PC-9 (cell line): ENCODE data around the gene HOXB6. TPM values are rescaled to one million over a fixed set of nuclear protein-coding genes. Genes with fewer than 3 reads are reported as not detected.

ENCODE experiments used
- BruUV-seq: library from RNA; stranded (reverse); fragments of 400-500 nt; replicated peaks from 2 replicates; lab custom pipeline; 2021; lab: Mats Ljungman, UMichigan
- CTCF ChIA-PET: fragments of 300-600 bp; sonication (Branson Sonifier 250); formaldehyde crosslinking; loops from one replicate; lab custom pipeline; 2022; ENCODE audit warnings: antibody characterized with exemption; lab: Charles Lee
- POLR2A ChIA-PET: fragments of 300-600 bp; sonication (Branson Sonifier 250); formaldehyde crosslinking; loops from one replicate; lab custom pipeline; 2022; ENCODE audit warnings: antibody characterized with exemption; ENCODE audit not compliant: unreplicated experiment; lab: Charles Lee
- DNase-seq, 2 experiments: peaks; one replicate each; pipeline versions ENCODE4 v3.0.0 to v3.0.0-alpha.2; 2015 to 2022; ENCODE audit warnings: mixed read lengths in 1 of 2
- H2AFZ ChIP-seq: fragments of 200-600 bp; sonication (generic); 2 replicates; pipeline ENCODE4 v1.8.1; 2017; ENCODE audit warnings: antibody characterized with exemption
- H3F3A ChIP-seq: fragments of 200-600 bp; sonication (generic); 2 replicates; pipeline ENCODE4 v1.8.1; 2017; ENCODE audit warnings: antibody characterized with exemption, mild to moderate bottlenecking, low read depth; ENCODE audit not compliant: insufficient read depth
- H3K27ac ChIP-seq: fragments of 200-600 bp; sonication (generic); 2 replicates; pipeline ENCODE4 v1.6.1; 2016; ENCODE audit warnings: mixed run types
- H3K27me3 ChIP-seq: fragments of 200-600 bp; sonication (generic); 2 replicates; pipeline ENCODE4 v1.6.1; 2016; ENCODE audit warnings: low read depth, mixed run types; ENCODE audit not compliant: insufficient read depth
- H3K36me3 ChIP-seq: fragments of 200-600 bp; sonication (generic); 2 replicates; pipeline ENCODE4 v1.6.1; 2016; ENCODE audit warnings: low read depth, mixed run types
- H3K4me1 ChIP-seq: fragments of 200-600 bp; sonication (generic); replicated peaks from 2 replicates; pipeline ENCODE4 v1.6.1; 2016; ENCODE audit warnings: mixed run types; ENCODE audit not compliant: insufficient read depth
- H3K4me2 ChIP-seq: fragments of 200-600 bp; sonication (generic); 2 replicates; pipeline ENCODE4 v1.6.1; 2017; ENCODE audit warnings: mixed run types
- H3K4me3 ChIP-seq: fragments of 200-600 bp; sonication (generic); 2 replicates; pipeline ENCODE4 v1.6.1; 2016; ENCODE audit warnings: mixed run types
- H3K79me2 ChIP-seq: fragments of 200-600 bp; sonication (generic); 2 replicates; pipeline ENCODE4 v1.6.1; 2017; ENCODE audit warnings: low read depth, mixed run types
- H3K9me2 ChIP-seq: fragments of 200-600 bp; sonication (generic); 2 replicates; pipeline ENCODE4 v1.8.1; 2017; ENCODE audit warnings: mild to moderate bottlenecking; ENCODE audit not compliant: insufficient read depth
- H3K9me3 ChIP-seq: fragments of 200-600 bp; sonication (generic); 2 replicates; pipeline ENCODE4 v1.8.1; 2016; ENCODE audit warnings: low read depth; ENCODE audit not compliant: insufficient read depth
- H4K20me1 ChIP-seq: fragments of 200-600 bp; sonication (generic); 2 replicates; pipeline ENCODE4 v1.8.1; 2017; ENCODE audit not compliant: insufficient read depth
- EZH2 ChIP-seq: fragments of 200-600 bp; sonication (generic); IDR thresholded peaks from 2 replicates; pipeline ENCODE4 v1.8.0; 2017; ENCODE audit warnings: antibody characterized with exemption, low read depth
- intact Hi-C: fragments of 100-400 bp; cut with micrococcal nuclease; formaldehyde crosslinking; loops from one replicate; pipeline ENCODE4 v1.10.0; 2022; ENCODE audit not compliant: unreplicated experiment
- total RNA-seq: library from RNA; stranded (reverse); gene quantifications from 2 replicates; pipeline ENCODE4 v1.2.3, GENCODE V29; 2021
- TF ChIP-seq, protein P1 (sequence below): fragments of 200-600 bp; sonication (generic); conservative IDR thresholded peaks from 2 replicates; pipeline ENCODE4 v1.6.1; 2017; ENCODE audit warnings: mixed run types, antibody characterized with exemption, mild to moderate bottlenecking, moderate library complexity

Gene HOXB6
- total RNA-seq, 1 experiment from 2014 or later, result 30.7 TPM

DNA sequence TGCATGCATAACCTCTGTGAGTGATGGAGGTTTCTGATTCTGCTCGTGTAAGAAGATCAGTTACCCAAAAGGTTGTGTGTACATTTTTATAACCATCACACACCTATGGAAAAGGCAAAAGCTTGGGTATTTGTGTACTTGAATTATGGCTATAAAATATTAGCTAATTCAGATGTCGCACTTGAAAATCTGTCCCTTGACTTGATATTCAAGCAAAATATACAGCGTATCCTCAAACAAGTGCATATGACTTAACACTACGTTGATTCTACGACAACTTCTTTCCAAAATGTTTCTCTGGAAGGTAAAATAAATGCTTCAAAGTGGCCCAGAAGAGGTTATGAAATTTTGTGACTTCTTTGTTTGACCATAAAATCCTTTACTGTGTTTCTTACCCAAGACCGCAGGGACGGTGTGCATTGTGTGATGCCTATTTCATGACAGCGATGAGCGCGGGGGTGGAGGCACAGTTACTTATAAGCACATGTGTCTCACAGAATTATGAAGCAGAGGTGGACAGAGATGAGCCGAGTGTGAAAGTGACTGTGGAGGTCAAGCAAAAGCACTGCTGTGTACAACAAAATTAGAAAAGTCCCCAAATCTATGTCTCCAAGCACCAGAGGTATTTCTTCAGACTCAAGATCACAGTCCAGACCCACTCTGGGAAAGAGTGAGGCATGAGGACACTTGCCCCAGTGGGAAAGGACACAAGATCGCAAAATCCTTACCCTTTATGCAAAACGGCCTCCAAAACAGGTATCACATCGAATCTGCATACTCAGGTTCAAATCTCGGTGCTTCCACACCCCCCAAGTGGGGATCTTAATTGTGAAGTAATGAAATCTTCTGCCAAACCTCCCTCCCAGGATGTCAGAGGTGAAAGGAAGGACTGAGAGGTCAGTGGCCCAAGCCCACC is 25.5 kb upstream of the HOXB6 start:
- Histone ChIP-seq H3K9me3 (no peaks in the 10 kb centered on the region), H3K27me3 (peaks cover 42% of the 10 kb centered on the region), H3K4me2 (no peak overlapping the region), H3K4me3 (no peak overlapping the region), H3K36me3 (no peaks in the 10 kb centered on the region), H3K27ac (no peak overlapping the region), H3K4me1 (peaks cover 3% of the 10 kb centered on the region; the same call in 1 of the 2 replicates), H3F3A (peaks cover 8% of the 10 kb centered on the region; the same call in 1 of the 2 replicates), H2AFZ (no peak overlapping the region), H3K79me2 (no peaks in the 10 kb centered on the region), H4K20me1 (no peaks in the 10 kb centered on the region), H3K9me2 (no peaks in the 10 kb centered on the region)
- no TSS peak for BruUV-seq
- ChIA-PET CTCF (no interaction called here), POLR2A (no interaction called here)
- TF ChIP-seq EZH2, result no peak
- TF ChIP-seq, protein P1, sequence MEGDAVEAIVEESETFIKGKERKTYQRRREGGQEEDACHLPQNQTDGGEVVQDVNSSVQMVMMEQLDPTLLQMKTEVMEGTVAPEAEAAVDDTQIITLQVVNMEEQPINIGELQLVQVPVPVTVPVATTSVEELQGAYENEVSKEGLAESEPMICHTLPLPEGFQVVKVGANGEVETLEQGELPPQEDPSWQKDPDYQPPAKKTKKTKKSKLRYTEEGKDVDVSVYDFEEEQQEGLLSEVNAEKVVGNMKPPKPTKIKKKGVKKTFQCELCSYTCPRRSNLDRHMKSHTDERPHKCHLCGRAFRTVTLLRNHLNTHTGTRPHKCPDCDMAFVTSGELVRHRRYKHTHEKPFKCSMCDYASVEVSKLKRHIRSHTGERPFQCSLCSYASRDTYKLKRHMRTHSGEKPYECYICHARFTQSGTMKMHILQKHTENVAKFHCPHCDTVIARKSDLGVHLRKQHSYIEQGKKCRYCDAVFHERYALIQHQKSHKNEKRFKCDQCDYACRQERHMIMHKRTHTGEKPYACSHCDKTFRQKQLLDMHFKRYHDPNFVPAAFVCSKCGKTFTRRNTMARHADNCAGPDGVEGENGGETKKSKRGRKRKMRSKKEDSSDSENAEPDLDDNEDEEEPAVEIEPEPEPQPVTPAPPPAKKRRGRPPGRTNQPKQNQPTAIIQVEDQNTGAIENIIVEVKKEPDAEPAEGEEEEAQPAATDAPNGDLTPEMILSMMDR, result no peak
- DNase-seq, result no peak
- intact Hi-C loops, result no loop called here

DNA sequence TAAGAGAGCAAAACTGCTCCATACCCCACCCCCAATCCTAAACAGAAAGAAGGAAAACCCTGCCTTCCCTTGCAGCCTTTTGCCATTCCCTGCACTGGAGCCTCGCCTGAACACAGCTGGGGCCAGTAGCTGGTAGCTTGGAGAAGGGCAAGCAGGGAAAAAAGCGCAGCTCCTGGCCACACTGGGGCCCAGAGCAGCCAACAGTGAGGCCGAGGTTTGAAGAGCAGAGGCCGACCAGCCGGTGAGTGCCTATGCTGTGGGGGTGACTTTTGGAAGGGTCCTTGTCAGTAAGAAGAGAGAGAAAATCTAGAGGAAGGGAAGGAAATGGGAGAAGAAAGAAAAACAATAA is 24.6 kb upstream of the HOXB6 start:
- Histone ChIP-seq H3K27ac (no peak overlapping the region), H3K4me3 (no peak overlapping the region), H3K9me3 (no peaks in the 10 kb centered on the region), H3K36me3 (no peaks in the 10 kb centered on the region), H3F3A (peaks cover 12% of the 10 kb centered on the region; the same call in 1 of the 2 replicates), H3K79me2 (no peaks in the 10 kb centered on the region), H3K4me2 (no peak overlapping the region), H3K27me3 (peaks cover 38% of the 10 kb centered on the region; the same call in 1 of the 2 replicates), H3K9me2 (no peaks in the 10 kb centered on the region), H4K20me1 (no peaks in the 10 kb centered on the region; the same call in 1 of the 2 replicates), H3K4me1 (peaks cover 3% of the 10 kb centered on the region; the same call in 1 of the 2 replicates), H2AFZ (no peak overlapping the region)
- ChIA-PET POLR2A (no interaction called here), CTCF (no interaction called here)
- TF ChIP-seq, protein P1, result no peak
- no TSS peak for BruUV-seq
- no peak for DNase-seq
- intact Hi-C loops, result no loop called here

DNA sequence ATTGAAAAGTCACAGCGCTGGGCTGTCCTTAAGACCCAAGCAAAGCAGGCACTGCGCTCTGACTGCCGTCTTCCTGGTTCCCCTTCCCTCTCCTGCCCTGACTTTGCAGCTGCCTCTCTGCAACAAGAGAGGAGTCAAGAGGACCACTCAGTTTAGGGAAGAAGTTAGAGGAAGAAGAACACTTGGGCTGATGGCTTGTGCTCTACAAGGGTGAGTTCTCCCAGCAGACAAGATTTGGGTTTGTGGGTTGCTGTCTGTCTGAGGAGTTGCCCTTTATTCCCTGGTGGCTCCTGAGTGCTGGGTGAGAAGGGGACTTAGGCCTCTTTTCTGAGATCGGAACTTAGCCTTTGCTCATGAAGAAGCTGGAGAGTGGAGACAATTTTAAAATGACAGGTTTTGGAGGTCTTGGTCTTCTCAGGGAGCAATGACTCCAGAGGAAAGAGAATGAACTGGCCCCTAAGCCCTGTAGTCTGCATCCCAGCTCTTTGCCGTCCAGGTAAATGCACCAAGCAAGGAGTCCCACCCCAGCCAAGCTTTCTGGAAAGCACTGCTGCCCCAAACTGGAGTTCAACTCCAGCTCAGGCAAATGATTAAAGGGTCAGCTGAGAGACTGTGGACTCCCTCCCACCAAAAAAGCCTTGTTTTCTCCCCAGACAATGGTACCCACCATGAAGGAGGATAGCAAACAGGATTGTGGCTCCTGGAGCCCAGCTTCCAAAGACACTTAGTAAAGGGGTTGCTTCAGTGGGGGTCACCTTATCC is 24.0 kb upstream of the HOXB6 start:
- TF ChIP-seq EZH2, result no peak
- TF ChIP-seq, protein P1, result no peak
- ChIA-PET CTCF (interaction anchor here (0.6 kb wide), 1 partner anchor 706 kb away, joined by 7 read pairs; no protein-coding TSS in a partner anchor), POLR2A (interaction anchor here (0.7 kb wide), 1 partner anchor 570 kb away, joined by 3 read pairs; no protein-coding TSS in a partner anchor)
- DNase-seq, result no peak
- BruUV-seq, result no TSS peak
- H3F3A ChIP-seq, result peaks cover 15% of the 10 kb centered on the region; the same call in 1 of the 2 replicates
- H2AFZ ChIP-seq, result no peak overlapping the region
- no peaks in the 10 kb centered on the region for H3K79me2 ChIP-seq
- H3K9me2 ChIP-seq, result no peaks in the 10 kb centered on the region
- H3K27ac ChIP-seq, result no peak overlapping the region
- peaks cover 3% of the 10 kb centered on the region; the same call in 1 of the 2 replicates for H3K4me1 ChIP-seq
- no peaks in the 10 kb centered on the region for H3K36me3 ChIP-seq
- H3K9me3 ChIP-seq, result no peaks in the 10 kb centered on the region
- H3K4me2 ChIP-seq, result no peak overlapping the region
- H4K20me1 ChIP-seq, result no peaks in the 10 kb centered on the region; the same call in 1 of the 2 replicates
- intact Hi-C loops, result no loop called here
- H3K27me3 ChIP-seq, result peaks cover 37% of the 10 kb centered on the region; the same call in 1 of the 2 replicates
- H3K4me3 ChIP-seq, result no peak overlapping the region
